H7 (cell line): ENCODE measurements around the gene GLCE. TPM values are rescaled to one million over a fixed set of nuclear protein-coding genes. Genes with fewer than 3 reads are reported as not detected.

Experiments
- DNase-seq: peaks from one replicate; pipeline ENCODE4 v3.0.0; 2012
- H3K27me3 ChIP-seq: 2 replicates; pipeline ENCODE4 v1.6.0; 2011; ENCODE audit warnings: mild to moderate bottlenecking, low read length; ENCODE audit not compliant: control insufficient read depth, insufficient read depth
- H3K36me3 ChIP-seq: replicated peaks from 2 replicates; pipeline ENCODE4 v1.5.1; 2011; ENCODE audit warnings: low read length; ENCODE audit not compliant: control insufficient read depth, insufficient read depth
- H3K4me3 ChIP-seq: 2 replicates; pipeline ENCODE4 v1.5.1; 2011; ENCODE audit warnings: low read depth, mild to moderate bottlenecking, control low read depth, low read length, moderate library complexity; ENCODE audit not compliant: insufficient read depth
- total RNA-seq: library from RNA; depleted of rRNA; stranded (reverse); fragments of >200 nt; shearing (Covaris generic); gene quantifications from 2 replicates; pipeline ENCODE4 v1.2.3, GENCODE V29; 2014

The GLCE gene
- total RNA-seq, 1 experiment from 2014 or later = 7.0 TPM

DNA sequence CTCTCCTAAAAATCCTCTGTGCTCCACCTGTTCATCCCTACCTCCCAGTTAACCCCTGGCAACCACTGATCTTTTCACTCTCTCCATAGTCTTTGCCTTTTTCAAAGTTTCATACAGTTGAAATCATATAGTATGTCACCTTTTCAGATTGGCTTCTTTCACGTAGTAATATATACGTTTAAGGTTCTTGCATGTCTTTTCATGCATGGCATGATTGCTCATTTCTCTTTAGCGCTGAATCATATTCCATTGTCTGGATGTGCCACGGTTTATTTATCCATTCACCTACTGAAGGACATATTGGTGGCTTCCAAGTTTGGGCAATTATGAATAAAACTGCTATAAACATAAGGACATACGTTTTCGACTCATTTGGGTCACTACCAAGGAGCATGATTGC lies 28.7 kb downstream of the GLCE start:
- Histone ChIP-seq H3K27me3 (no peaks in the 10 kb centered on the region), H3K4me3 (no peak overlapping the region), H3K36me3 (no peaks in the 10 kb centered on the region)
- no peak for DNase-seq

DNA sequence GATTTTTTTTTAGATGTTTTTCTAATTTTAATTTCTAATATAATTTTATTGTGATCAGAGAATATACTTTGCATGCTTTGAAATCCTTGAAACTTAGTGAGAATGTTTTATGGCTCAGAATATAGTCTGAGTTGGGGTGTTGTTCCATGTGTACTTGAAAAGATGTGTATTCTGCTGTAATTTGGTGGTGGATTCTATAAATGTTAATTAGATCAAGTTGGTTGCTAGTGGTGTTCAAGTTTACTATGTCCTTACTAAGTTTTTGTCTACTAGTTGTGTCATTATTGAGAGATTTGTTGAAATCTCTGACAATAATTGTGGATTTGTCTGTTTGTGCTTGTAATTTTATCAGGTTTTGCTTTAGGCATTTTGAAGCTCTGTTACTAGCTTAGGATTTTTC lies 29.7 kb downstream of the GLCE start:
- no peak overlapping the region for H3K4me3 ChIP-seq

DNA sequence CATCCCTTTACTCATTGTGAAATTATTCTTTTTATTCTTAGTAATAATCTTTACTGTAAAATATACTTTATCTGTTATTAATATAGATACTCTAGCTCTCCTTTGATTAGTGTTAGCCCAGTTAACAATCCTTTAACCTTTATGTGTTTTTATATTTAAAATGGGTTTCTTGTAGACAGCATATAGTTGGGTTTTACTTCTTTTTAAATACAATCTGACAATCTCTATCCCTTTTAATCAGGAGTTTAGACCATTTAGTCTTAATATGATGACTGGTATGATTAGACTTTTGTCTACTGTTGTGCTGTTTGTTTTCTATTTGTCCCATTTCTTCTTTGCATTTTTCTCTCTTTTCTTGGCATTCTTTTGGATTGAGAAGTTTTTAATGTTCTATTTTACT lies 30.1 kb downstream of the GLCE start:
- DNase-seq = no peak
- H3K4me3 ChIP-seq = no peak overlapping the region
- no peaks in the 10 kb centered on the region for H3K27me3 ChIP-seq
- H3K36me3 ChIP-seq = no peaks in the 10 kb centered on the region

More for the DNA sequence above, 29.7 kb downstream of the GLCE start:
- DNase-seq = no peak
- Histone ChIP-seq H3K27me3 (no peaks in the 10 kb centered on the region), H3K36me3 (no peaks in the 10 kb centered on the region)

DNA sequence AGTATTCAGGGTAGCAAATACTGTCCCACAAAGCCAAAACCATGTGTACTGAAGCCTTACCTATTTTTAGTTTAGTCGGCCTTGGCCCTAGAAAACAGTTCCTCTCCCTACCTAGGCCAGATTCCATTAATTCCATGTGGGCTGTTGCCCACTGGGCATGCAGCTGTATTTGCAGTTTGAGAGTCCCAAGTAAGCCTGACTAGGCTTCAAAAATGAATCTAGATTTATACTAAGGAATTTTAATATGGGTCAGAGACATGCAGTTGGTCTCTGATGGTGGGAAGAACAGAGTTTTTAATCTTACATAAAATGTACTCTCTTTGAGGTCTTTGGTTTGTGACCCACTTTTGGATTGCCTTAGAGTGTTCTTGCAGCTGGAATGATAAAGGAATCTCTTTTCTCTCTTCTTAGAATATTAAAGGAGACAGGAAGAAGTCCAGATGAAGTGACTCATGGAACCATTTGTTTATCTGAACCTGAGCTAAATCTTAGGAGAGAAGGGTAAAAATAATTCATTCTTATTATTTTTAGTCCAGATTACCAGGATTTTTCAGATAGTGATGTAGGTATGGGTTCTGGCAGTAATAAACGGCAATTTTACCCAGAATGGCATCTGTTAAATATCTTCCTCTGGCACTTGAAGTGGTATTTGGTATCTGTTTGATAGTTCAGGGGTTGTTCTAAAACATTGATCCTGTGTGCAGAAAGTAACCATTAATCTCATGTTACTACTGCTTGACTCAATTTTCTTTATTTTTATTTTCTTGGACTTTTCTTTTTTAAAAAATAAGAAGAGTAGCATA lies 33.8 kb downstream of the GLCE start:
- Histone ChIP-seq H3K27me3 (no peaks in the 10 kb centered on the region), H3K4me3 (no peak overlapping the region), H3K36me3 (no peaks in the 10 kb centered on the region; the same call in 1 of the 2 replicates)
- no peak for DNase-seq

DNA sequence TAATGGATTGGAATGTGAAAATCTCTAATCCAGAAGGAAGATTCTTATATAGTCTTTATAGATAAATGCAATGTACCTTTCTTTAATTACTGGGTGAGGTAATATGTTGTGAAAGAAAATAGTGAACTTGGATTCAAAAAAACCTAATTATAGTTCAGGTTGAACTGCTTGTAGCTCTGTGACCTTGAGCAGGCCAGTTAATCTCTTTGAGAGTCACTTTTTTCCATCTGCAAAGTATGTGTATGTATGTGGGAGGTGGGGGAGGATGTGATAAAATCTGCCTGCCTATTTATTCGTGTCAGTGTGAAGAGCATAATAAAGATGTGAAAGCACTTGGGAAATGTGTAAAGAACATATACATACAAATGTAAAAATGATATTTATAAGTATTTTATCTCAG lies 34.4 kb downstream of the GLCE start:
- no peaks in the 10 kb centered on the region for H3K27me3 ChIP-seq

DNA sequence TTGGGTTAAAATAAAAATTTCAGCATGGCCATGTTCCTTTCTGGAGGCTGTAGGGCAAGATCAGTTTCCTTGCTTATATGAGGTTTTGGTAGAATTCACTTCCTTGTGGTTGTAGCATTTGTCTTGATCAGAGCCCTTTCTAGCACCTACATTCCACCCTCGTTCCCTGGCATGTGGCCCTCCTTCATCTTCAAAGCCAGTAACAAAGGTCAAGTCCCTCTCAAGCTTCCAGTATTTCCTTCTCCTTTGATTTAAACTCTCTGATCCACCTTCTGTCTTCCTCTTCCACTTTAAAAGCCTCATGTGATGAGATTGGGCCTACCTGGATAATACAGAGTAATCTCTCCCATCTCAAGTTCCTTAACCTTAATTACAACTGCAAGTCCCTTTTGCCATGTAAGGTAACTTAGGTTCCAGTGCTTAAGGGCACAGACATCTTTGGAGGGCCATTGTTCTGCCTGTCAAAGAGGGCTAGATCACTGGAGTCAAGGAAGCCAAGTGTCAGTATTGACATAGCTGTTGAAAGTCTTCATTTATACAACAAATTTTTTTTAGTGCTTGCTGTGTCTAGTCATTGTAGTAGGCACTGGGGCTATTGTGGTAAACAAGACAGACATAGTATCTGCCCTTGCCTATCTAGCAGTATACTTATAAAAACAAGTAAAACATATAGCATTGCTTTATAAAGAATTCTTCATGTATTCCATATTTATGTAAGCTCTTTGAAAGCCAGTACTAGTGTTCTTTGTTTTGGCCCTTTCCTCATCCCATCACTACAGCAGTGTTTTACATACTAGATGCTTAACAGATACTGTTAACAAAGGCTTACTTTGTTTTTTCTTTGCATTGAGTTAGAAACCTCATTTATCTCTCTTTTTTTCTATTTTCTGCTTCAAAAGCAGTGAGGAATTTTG lies 40.7 kb downstream of the GLCE start:
- H3K27me3 ChIP-seq = no peaks in the 10 kb centered on the region
- no peaks in the 10 kb centered on the region; the same call in 1 of the 2 replicates for H3K36me3 ChIP-seq
- no peak overlapping the region for H3K4me3 ChIP-seq
- DNase-seq = no peak

More for the DNA sequence above, 34.4 kb downstream of the GLCE start:
- no peak for DNase-seq
- no peak overlapping the region for H3K4me3 ChIP-seq
- H3K36me3 ChIP-seq = no peaks in the 10 kb centered on the region; the same call in 1 of the 2 replicates

DNA sequence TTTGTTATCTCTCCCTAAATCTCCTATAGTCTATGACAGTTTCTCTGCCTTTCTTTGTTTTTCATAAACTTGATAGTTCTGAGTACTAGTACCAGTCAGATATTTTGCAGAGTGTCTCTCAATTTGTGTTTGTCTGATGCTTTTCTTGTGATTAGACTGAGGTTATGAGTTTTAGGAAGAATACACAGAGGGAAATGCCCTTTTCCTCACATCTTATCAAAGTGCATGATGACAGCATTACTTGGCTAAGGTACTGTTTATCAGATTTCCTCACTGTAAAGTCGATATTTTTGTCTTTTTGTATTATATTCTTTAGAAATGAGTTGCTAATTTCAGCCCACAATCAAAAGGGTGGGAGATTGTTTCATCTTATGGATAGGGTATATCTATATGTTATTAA lies 45.6 kb downstream of the GLCE start:
- Histone ChIP-seq H3K4me3 (no peak overlapping the region), H3K27me3 (no peaks in the 10 kb centered on the region), H3K36me3 (no peaks in the 10 kb centered on the region)
- no peak for DNase-seq

DNA sequence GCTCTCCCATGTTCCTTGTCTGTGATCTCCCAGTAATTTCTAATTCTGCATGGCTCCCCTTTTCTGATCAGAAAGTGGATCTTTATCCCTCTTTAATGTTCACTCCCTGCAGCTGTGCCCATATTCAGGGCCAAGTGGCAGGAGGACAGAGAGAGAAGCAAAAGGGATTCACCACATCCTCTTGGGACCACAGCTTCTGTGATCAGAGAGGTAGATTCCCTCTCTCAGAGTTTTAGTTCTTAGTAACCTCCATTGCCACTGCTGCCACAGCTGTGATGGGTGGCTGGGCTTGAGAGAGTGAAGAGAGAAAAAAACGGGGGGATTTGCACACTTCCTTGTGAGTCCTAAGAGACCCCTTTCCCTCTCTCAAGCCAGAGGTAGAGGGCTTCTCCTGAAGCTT lies 49.2 kb downstream of the GLCE start:
- H3K36me3 ChIP-seq = no peaks in the 10 kb centered on the region
- no peak for DNase-seq
- no peaks in the 10 kb centered on the region for H3K27me3 ChIP-seq
- no peak overlapping the region for H3K4me3 ChIP-seq

DNA sequence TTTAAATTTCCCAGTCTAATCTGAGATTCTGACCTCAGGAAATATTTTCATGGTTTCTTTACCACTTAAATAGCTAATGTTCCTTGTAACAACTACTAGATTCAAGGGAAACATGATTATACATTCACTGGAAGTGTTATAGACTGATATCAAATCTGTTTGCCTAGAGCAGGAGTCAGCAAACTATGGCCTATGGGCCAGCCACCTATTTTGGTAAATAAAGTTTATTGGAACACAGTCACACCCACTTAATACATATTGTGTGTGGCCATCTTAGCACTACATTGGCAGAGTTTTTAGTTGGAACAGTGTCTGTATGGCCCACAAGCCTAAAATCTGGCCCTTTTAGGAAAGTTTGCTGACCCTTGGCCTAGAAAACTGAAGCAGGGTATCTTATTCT lies 50.1 kb downstream of the GLCE start:
- DNase-seq = no peak
- Histone ChIP-seq H3K4me3 (no peak overlapping the region), H3K27me3 (no peaks in the 10 kb centered on the region), H3K36me3 (no peaks in the 10 kb centered on the region)

DNA sequence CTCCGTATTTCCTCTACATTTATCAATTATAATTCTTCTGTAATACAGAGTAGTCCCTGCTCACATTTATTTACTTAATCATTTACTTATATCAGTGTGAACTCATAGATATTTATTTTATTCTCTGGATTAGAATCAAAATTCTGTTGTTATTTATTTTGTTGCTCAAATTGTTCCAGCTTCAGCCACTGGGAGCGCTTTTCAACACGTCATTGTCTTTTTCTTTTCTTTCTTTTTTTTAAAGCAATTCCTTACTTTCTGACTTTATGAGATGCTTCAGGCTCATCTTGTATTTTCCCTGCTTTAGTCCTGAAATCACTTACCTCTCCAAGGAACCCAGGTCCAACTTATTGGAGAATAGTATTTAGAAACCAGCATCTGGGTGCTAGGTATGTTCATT lies 53.4 kb downstream of the GLCE start:
- no peak for DNase-seq
- Histone ChIP-seq H3K4me3 (no peak overlapping the region), H3K36me3 (no peaks in the 10 kb centered on the region), H3K27me3 (no peaks in the 10 kb centered on the region)

DNA sequence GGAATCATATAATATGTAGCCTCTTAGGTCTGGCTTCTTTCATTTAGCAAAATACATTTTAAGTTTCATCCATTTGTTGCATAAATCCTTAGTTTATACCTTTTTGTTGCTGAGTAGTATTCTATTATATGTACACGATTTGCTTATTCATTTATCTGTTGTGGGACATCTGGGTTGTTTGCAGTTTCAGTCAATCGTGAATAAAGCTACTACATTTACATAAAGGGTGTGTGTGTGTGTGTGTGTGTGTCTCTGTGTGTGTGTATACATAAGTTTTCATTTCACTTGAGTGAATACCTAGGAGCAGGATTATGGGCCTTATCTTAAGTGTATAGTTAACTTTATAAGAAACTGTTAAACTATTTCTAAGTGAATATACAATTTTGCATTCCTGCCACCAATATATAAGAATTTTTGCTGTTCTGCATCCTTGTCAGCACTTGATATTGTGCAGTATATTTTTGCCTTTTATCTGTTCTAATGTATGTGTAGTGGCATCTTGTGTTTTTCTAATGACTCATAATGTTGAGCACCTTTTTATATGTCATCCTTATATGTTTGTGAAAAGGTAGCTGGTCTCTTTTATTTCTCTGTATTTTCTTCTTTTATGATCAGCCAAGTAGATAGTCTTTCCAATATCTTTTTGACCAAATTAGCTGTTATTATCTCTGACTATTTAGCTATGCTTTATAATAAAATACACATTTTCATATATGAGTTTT lies 55.0 kb downstream of the GLCE start:
- Histone ChIP-seq H3K4me3 (no peak overlapping the region), H3K36me3 (no peaks in the 10 kb centered on the region), H3K27me3 (no peaks in the 10 kb centered on the region)
- DNase-seq = no peak

DNA sequence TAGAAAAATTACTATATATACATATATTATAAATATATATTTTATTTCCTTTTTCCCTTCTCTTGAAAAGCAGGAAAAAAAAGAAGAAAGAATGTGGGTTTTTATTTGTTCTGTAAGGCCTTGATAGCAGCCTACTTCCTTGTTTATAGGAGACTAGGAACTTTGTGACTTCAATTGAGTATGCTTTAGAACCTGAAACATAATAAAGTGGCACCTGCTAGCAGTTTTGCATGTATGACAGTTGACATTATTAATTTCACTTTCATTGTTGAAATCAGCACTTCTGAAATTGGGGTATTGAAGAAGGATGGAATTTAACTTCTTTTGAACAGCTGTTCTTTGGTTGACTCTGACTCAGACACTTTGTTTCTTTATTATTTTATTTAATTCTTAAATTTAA lies 56.9 kb downstream of the GLCE start:
- Histone ChIP-seq H3K4me3 (no peak overlapping the region), H3K36me3 (no peaks in the 10 kb centered on the region)
- no peak for DNase-seq

DNA sequence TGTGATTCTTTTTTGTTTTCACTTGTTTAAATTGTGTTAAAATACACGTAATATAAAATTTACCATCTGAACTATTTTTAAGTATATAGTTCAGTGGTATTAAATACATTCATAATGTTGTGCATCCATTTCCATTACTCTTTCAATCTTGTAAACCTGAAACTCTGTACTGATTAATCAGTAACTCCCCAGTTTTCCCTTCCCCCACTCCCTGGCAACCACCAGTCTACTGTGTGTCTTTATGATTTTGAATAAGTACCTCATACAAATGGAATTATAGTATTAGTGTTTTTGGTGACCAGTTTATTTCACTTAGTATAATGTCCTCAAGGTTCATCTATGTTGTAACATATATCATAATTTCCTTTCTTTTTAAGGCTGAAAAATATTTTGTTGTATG lies 59.3 kb downstream of the GLCE start:
- Histone ChIP-seq H3K27me3 (no peaks in the 10 kb centered on the region), H3K4me3 (no peak overlapping the region), H3K36me3 (no peaks in the 10 kb centered on the region)
- DNase-seq = no peak

More for the DNA sequence above, 56.9 kb downstream of the GLCE start:
- no peaks in the 10 kb centered on the region for H3K27me3 ChIP-seq

DNA sequence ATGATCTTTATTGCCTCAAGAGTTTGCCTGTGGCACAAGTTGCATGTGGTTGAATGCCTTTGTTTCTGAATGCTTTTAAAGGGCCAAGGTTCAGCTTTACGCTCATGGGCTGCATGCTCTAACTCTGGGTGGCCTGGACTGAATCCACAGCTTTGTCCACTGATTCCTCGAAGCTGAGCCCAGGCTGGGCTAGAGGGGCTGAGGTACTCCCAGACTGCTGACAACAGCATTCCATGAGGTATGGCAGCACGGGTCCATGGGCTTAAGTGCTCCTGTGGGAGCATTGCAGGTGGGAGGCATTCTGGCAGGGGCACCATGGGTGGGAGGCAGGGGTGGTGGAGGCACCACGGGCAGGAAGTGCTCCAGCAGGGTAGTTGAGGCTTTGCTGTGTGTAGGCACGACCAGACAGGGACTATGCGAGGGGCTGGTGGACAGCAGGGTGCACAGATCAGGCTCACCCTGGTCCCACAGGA lies 61.6 kb downstream of the GLCE start:
- H3K36me3 ChIP-seq = no peaks in the 10 kb centered on the region
- DNase-seq = no peak

More for the DNA sequence above, 61.6 kb downstream of the GLCE start:
- no peak overlapping the region for H3K4me3 ChIP-seq
- no peaks in the 10 kb centered on the region for H3K27me3 ChIP-seq
